ENCODE measurements around the gene BTBD17.

Gene BTBD17

GRCh38 chr17:74334393-74335039 is 27.2 kb downstream of the BTBD17 start:
- H3K27me3 ChIP-seq (ENCODE audit: insufficient read depth, low read length, poor library complexity, severe bottlenecking) = no peaks in the 10 kb centered on the region
- no peaks in the 10 kb centered on the region for H3K79me2 ChIP-seq (ENCODE audit: insufficient read depth, low read length)
- no peaks in the 10 kb centered on the region for H3K9me3 ChIP-seq (ENCODE audit: insufficient read depth, low read depth, low read length)
- H3K36me3 ChIP-seq (ENCODE audit: insufficient read depth, low read length) = no peaks in the 10 kb centered on the region
- H3K4me2 ChIP-seq (ENCODE audit: low read depth, low read length, poor library complexity, severe bottlenecking) = no peak overlapping the region
- H3F3A ChIP-seq (ENCODE audit: low read depth) = no peaks in the 10 kb centered on the region
- H3K4me1 ChIP-seq (ENCODE audit: insufficient read depth, low read length, poor library complexity, severe bottlenecking) = no peaks in the 10 kb centered on the region
- no peaks in the 10 kb centered on the region for H4K20me1 ChIP-seq (ENCODE audit: insufficient read depth, low read length, poor library complexity, severe bottlenecking)
- H3K9me2 ChIP-seq (replicated peaks; ENCODE audit: low read depth, low read length) = no peaks in the 10 kb centered on the region
- H3K9ac ChIP-seq (ENCODE audit: low read depth, low read length, poor library complexity, severe bottlenecking) = no peak overlapping the region
- TF ChIP-seq EZH2phosphoT487 (IDR thresholded peaks at IDR 0.05; ENCODE audit: borderline replicate concordance) (no peak), CTCF (conservative IDR thresholded peaks at IDR 0.05; ENCODE audit: low read length) (no peak)
- no peak overlapping the region for H3K4me3 ChIP-seq (ENCODE audit: low read length, poor library complexity, severe bottlenecking)
- H2AFZ ChIP-seq (ENCODE audit: low read length) = no peak overlapping the region

- no peaks in the 10 kb centered on the region for H3K9me2 ChIP-seq (replicated peaks; ENCODE audit: low read depth, low read length)
- H4K20me1 ChIP-seq (ENCODE audit: insufficient read depth, low read length, poor library complexity, severe bottlenecking) = no peaks in the 10 kb centered on the region
- H3K4me2 ChIP-seq (ENCODE audit: low read depth, low read length, poor library complexity, severe bottlenecking) = no peak overlapping the region
- no peak overlapping the region for H3K4me3 ChIP-seq (ENCODE audit: low read length, poor library complexity, severe bottlenecking)
- TF ChIP-seq EZH2phosphoT487 (IDR thresholded peaks at IDR 0.05; ENCODE audit: borderline replicate concordance) (no peak), CTCF (conservative IDR thresholded peaks at IDR 0.05; ENCODE audit: low read length) (no peak)
- H2AFZ ChIP-seq (ENCODE audit: low read length) = no peak overlapping the region
- H3K79me2 ChIP-seq (ENCODE audit: insufficient read depth, low read length) = no peaks in the 10 kb centered on the region
- no peak overlapping the region for H3K9ac ChIP-seq (ENCODE audit: low read depth, low read length, poor library complexity, severe bottlenecking)
- no peaks in the 10 kb centered on the region for H3K36me3 ChIP-seq (ENCODE audit: insufficient read depth, low read length)
- H3F3A ChIP-seq (ENCODE audit: low read depth) = no peaks in the 10 kb centered on the region
- H3K9me3 ChIP-seq (ENCODE audit: insufficient read depth, low read depth, low read length) = no peaks in the 10 kb centered on the region
- no peaks in the 10 kb centered on the region for H3K27me3 ChIP-seq (ENCODE audit: insufficient read depth, low read length, poor library complexity, severe bottlenecking)
- no peaks in the 10 kb centered on the region for H3K4me1 ChIP-seq (ENCODE audit: insufficient read depth, low read length, poor library complexity, severe bottlenecking)
Observed at GRCh38 chr17:74332763-74333283, 28.8 kb downstream of the BTBD17 start.

GRCh38 chr17:74332017-74332650 is 29.5 kb downstream of the BTBD17 start:
- H3K9ac ChIP-seq (ENCODE audit: low read depth, low read length, poor library complexity, severe bottlenecking) = no peak overlapping the region
- H3K4me3 ChIP-seq (ENCODE audit: low read length, poor library complexity, severe bottlenecking) = no peak overlapping the region
- no peak overlapping the region for H3K4me2 ChIP-seq (ENCODE audit: low read depth, low read length, poor library complexity, severe bottlenecking)
- H3K36me3 ChIP-seq (ENCODE audit: insufficient read depth, low read length) = no peaks in the 10 kb centered on the region
- H3F3A ChIP-seq (ENCODE audit: low read depth) = no peaks in the 10 kb centered on the region
- H3K79me2 ChIP-seq (ENCODE audit: insufficient read depth, low read length) = no peaks in the 10 kb centered on the region
- H4K20me1 ChIP-seq (ENCODE audit: insufficient read depth, low read length, poor library complexity, severe bottlenecking) = no peaks in the 10 kb centered on the region
- H3K9me3 ChIP-seq (ENCODE audit: insufficient read depth, low read depth, low read length) = no peaks in the 10 kb centered on the region
- H3K27me3 ChIP-seq (ENCODE audit: insufficient read depth, low read length, poor library complexity, severe bottlenecking) = no peaks in the 10 kb centered on the region
- TF ChIP-seq EZH2phosphoT487 (IDR thresholded peaks at IDR 0.05; ENCODE audit: borderline replicate concordance) = no peak
- H3K4me1 ChIP-seq (ENCODE audit: insufficient read depth, low read length, poor library complexity, severe bottlenecking) = no peaks in the 10 kb centered on the region
- no peak overlapping the region for H2AFZ ChIP-seq (ENCODE audit: low read length)
- H3K9me2 ChIP-seq (replicated peaks; ENCODE audit: low read depth, low read length) = no peaks in the 10 kb centered on the region

Measured in Loucy (cell line).